Limb (tissue), 2 donors: ENCODE data around the gene BPI.
"Not testable (repeated sequence)": the region's sequence is repeated elsewhere in the genome, so short reads cannot be mapped to it uniquely, and the experiment has no call there.

Experiments
- DNase-seq, 2 donors: peaks; one replicate each; pipeline ENCODE4 v3.0.0-alpha.2; 2016; ENCODE audit errors: extremely low spot score in 2 of 2

BPI gene

DNA sequence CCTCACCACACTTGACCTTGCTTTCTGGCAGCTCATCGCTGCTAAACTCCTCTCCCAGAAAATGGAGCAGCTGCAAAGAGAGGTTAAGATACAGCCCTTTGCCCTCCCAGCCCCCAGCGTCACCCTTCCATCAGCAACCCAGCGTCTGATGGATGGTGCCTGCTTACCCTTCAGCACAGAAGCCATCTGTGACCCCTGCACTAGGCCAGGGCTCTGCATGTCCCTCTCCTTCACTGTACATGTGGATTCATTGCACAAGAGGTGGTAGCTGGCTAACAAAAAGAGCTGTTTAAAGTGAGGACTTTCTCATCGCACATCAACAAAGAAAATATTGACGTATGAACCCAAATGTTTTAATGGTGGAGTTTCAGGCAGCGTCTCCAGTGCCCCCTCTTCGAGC lies 54.6 kb downstream of the BPI start:
- DNase-seq = no peak

DNA sequence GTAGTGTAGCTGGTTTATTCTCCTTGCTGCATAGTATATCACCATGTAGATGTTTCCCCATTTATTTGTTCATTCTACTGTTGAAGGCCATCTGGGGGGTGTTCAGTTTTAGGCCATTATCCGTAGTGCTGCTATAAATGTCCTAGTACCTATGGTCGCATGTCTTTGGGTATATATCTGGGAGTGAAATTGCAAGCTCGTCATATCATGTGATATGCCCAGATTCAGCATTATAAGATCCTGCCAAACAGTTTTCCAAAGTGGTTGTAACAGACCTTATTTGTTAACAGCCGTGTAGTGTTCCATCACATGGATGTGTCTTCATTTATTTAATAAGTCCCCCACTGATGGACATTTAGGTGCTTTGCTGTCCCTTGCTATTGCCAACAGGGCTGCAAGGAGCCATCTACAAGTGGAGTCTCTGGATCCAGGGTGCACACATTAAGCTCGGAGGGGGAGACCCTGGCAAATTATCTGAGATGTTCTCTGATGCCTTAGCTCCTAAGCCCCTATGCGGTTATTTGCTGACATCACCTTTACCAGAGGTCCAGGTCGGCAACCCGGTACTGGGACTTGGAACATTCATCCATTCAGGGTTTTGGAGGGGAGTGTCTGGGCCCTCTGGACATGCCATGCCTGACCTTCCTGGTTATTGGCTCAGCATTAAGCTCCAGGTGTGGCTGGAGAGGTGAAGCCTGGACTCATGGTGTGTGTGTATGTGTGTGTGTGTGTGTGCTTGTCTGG lies 59.2 kb downstream of the BPI start:
- no peak for DNase-seq

DNA sequence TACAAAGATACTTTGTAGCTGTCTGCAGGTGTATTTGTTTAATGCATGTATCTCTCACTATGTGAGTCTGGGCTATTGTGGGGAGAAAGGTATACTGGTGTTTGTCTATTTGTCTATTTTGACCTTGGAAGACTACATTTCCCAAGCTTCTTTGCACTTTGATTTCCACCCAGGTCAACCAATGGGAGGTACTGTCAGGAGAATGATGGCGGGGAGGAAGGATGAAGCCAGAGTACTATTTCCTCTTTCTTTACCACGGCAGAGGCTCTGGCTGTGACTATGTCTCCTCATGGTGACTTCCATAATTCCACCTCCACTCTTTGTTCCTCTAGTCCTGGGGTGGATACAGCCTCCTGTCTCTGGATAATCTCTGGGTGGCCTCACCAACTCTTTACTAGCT lies 65.4 kb downstream of the BPI start:
- DNase-seq = no peak

DNA sequence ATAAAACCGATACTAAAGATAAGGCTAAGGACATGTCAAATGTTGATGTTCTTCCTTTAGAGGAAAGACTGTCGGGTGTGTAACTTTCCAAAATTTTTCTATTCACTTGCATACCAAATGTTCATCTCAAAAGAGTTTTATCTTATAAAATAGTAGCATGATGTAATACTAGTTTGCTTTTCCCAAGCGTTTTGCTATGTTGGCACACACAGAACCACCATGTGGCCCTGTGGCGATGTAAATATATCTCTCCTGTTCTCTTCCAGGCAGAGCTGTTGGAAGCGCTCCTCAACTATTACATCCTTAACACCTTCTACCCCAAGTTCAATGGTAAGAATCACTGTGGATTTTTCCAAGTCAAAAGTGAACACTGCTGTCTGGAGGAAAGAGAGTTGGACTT lies 68.8 kb downstream of the BPI start:
- DNase-seq = no peak

DNA sequence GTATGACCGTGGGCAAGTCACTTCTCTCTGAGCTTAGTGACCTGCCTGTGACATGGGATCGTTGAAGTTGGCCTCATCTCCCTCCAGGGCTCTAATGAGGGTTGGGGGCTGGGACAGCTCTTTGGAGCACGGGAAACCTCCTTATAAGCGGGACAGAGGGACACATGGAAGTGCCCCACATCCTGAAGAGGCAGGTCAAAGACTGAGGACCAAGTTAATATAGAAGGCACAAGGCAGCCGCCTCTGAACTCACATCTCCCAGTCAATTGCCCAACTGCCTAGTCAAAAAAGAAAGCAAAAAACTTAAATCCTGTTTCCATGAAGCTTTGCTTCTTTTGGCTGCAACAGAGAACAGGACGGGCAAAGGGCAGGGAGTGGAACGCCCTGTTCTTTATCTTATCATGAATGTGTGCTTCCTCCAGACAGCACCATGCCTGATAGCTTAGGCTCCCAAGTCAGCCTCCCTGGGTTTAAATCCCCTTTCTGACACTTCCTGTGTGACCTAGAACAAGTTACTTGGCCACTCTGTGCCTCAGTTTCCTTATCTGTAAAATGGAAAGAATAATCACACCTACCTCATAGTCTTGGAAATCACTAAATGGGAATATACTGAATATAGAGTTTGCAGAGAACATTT lies 69.4 kb downstream of the BPI start:
- no peak for DNase-seq

DNA sequence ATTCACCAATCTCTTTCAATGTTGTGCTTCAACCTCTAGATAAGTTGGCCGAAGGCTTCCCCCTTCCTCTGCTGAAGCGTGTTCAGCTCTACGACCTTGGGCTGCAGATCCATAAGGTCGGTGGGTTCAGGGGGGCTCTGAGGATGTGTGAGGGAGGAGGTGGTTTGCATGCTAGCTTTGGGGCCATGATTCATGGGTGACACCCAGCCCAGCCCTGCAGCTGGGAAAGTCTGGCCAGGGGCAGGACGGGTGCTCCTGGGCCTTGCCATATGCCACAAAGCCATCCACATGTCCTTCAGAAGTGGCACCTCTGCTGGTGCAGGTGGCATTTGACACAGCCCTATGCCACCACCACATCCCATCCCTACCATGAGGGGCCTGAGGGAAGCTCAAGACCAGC lies 69.9 kb downstream of the BPI start:
- DNase-seq = no peak

DNA sequence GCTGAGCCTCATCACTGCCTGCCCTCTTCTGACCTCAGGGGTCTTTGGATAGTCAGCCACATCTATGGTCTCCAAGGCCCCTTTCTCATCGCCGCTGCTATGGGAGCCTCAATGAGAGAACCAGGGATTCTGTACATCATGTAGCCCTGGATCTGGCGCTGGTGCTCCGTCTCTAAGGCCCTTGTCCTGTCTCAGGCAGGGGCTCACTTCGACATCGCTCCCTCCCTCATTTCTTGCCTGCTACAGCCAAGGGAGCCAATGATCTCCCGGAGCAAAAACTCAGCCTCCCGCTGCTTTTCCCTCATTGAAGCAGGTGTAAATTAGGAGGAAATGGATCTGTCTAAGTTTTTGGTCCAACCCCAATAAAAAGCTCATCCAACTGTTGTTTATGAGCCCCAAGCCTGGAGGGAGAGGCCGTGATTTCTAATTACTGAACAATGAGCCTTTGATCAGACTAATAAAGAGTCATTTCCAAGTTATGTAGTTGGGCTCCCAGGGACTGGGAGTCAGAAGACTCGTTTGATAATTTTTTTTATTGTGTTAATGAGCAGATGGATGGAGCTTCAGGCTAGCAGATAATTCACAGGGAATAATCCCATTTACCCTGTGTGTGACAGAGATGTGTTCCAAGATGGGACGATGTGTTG lies 73.2 kb downstream of the BPI start:
- DNase-seq = no peak

DNA sequence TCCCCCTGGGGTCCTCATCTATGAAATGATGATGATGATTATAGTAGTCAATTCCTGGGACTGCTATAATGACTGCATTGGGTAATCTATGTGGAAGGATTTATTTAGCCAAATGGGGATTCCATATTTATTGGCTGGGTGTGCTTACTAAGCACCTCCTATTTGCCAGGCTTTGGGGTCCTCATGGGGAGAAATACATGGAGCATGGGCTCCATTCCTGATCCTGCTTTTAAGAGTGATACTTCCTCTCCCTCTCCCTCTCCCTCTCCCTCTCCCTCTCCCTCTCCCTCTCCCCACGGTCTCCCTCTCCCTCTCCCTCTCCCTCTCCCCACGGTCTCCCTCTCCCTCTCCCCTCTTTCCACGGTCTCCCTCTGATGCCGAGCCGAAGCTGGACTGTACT lies 73.9 kb downstream of the BPI start:
- DNase-seq = not testable (repeated sequence)

DNA sequence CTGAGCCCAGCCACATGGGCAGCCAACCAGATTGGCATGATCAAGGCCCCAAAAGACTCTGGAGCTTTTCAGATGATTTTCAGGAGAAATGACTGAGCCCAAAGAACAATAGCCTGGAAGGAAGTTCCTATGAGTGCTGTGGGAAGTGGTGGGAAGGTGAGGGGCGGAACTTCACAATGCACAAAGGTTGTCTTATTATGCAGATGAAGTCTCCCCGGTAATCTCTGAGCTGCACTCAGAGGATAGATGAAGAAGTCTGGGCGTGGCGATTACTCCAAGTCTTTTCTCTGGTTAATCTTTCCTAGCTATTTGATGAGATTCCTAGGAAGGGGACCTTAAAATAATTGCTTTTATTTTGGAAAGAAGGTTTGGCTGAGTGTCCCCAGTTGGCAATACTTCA lies 79.2 kb downstream of the BPI start:
- DNase-seq = no peak

DNA sequence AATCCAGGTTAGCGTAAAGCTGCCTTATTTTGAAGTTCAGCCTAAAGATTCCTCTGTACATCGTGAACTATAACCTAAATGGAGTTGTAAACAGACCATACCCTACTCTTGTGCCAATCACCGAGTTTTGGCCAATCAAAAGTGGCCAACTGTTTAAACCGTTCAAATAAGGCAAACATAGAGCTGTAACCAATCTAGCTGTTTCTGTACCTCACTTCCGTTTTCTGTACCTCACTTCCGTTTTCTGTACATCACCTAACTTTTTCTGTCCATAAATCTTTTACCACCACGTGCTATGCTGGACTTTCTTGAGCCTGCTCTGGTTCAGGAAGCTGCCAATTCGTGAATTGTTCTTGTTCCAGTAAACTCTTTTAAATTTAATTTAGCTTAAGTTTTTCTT lies 82.0 kb downstream of the BPI start:
- no peak for DNase-seq

DNA sequence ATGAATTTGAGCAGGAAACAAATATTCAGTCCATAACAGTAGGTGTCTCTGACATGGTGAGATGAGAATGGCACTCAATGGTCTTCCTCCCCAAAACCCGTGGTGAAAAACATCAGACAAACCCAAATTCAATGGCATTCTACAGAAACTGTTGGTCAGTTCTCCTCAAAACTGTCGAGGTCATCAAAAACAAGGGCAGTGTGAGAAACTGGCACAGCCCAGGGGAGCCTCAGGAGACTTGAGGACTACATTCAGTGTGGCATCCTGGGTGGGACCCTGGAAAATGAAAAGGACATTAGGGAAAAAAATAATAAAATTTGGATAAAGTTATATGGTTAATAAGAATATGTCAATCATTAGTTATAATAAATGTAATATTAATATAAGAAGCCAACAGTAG lies 82.9 kb downstream of the BPI start:
- no peak for DNase-seq
